NCI-H2081 treated with DMSO at 0.1 percent for 48 hours (cell line): Measurements from ENCODE around the gene CHRNA7.
"Not testable (repeated sequence)": the region's sequence is repeated elsewhere in the genome, so short reads cannot be mapped to it uniquely, and the experiment has no call there.

Source experiments
- DNase-seq: peaks from one replicate; lab custom pipeline; 2025; lab: John Stamatoyannopoulos, UW

CHRNA7 gene

DNA sequence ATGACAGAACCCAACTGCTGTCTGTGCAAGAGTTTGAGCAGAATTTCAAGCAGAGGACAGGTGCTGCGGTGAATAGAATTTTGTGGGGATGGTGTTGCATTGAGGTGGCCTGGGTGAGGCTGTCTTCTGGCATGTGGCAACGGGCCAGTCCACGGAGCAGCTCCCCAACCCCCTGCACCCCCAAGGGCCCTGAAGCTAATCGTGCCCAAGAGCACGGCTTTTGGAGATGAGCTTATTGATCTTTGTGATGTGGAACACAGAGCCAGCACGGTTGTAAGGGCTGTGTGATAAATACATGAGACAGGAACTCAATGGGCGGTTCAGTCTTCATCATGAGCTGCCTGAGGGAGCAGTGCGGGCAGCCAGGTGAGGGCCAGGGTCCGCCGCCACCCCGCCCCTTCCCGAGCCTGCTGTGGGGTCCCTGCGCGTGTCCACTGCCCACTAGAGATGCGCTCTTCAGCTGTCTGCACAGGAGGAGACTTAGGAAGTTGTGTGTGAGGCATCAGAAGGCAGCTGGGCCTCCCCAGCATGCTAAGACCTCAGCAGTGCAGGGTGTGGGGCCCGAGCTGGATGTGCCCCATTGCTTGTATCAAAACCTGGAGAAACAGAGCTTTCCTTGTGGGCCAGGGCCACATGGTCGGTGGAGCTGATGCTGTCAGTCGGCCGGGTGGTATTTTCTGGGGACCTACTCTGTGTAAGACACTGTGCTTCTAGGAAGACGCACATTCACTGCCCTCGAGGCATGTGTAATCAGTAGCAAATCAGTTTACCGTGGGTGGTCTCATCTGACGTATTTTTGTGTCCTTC lies 90.5 kb downstream of the CHRNA7 start:
- no peak for DNase-seq

DNA sequence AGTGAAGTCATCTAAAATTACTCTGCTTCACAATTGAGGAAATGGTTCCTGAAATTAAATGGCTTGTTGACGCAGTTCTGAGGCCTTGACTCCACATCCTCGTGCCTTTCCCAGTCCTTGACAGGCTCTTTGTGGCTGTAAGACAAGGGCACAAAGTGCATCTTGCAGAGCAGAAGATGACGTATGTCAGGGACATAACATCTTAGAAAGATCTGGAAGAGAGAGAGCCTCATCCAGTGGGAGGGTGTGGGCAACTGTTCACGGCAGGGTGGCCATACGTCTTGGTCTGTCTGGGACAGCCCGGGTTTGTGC lies 91.0 kb downstream of the CHRNA7 start:
- DNase-seq, result no peak

DNA sequence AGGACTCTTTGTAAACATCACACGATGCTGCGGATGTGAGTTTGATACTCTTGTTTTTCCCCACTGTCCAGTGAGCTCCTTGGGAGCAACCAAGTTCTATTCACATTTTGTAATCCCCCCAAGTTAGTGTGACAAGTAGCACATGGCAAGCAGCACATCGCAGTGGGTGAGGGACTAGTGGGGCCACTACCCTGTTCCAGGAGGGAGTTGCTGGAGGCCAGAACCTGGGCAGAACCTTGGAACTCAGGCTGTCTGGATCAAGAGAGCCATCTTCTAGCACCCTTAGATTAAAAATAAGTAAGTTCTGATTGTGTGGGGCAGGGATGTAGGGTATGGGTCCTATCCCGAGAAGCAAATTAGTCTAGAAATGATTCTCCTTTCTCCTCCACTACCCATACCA lies 91.7 kb downstream of the CHRNA7 start:
- no peak for DNase-seq

DNA sequence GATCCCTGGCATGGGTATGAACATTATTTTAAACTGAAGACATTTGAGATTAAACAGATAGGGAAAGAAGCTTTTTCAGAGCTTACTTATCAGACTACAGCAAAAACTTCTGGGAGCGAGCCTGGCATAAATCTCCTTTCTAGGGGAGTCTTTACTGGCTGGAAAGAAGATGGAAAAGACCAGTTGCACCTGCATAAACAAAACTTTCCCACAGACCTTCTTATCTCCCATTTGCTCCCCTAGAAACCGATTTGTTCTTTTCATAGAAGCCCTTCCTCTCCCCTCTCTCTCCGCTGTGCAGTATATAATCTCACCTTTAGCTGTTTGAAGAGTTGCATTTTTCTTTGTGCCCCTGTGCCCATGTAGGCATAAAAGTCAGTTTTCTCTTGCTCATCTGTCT lies 93.2 kb downstream of the CHRNA7 start:
- DNase-seq, result no peak

DNA sequence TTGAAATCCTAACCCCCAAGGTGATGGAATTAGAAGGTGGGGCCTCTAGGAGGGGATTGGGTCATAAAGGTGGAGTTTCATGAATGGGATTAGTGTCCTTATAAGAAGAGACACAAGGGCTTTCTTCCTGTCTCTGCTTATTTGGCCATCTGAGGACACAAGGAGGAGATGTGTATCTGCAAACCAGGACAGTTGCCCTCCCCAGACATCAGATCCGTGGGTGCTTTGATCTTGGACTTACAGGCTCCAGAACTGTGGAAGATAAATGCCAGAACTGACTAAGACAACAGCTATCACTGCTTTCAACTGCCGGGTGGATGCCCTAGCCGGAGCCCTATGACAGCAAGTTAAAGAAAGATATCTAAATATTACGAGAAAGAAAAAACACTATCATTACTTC lies 94.4 kb downstream of the CHRNA7 start:
- DNase-seq, result no peak

DNA sequence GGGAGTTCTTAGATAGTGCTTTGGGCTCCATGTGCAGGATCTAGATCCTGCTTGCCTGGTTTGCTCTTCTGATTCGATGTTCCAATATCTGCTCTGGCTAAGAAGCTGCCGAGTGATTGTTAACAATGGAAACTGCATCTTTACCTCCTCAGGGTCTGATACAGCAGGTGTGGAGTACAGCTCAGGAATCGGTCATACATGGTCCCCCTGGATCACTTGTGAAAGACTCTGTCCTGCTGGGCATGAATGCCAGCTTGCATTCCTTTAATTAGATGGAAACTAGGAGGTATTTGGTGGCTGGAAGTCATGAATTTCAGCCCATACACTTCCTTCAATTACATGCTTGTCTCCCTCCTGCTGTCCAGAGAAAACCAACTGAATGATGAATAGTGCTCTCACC lies 95.3 kb downstream of the CHRNA7 start:
- DNase-seq, result no peak

DNA sequence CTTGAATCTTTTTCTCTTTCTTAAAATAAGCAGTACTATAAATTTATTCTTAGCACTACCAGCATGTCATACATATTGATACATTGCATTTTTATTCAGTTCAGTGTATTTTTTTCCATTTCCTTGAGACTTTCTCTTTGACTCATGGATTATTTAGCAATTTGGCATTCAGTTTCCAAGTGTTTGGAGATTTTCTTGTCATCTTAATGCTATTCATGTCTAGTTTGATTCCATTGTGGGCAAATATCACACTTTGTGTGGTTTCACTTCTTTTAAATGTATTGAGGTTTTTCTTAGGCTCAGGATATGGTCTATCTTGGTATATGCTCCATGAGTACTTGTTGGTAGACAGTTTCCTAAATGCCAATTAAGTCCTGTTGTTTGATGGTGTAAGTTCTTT lies 99.5 kb downstream of the CHRNA7 start:
- DNase-seq, result no peak

DNA sequence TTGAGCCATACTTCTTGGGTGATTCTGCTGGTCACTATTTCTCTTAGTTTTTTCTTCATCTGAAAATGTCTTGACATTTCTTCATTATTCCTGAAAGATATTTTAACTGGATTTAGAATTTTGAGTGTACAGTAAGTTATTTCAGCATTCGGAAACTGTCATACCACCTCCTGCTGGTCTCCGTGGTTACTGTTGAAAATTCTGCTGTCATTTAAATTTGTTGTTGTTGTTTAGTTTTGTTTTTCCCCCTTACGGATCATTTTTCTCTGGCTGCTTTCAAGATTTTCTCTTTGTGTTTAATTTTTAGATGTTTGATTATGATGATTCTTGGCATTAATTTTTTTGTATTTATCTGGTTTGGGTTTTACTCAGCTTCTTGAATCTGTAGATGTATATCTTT lies 100.5 kb downstream of the CHRNA7 start:
- no peak for DNase-seq

DNA sequence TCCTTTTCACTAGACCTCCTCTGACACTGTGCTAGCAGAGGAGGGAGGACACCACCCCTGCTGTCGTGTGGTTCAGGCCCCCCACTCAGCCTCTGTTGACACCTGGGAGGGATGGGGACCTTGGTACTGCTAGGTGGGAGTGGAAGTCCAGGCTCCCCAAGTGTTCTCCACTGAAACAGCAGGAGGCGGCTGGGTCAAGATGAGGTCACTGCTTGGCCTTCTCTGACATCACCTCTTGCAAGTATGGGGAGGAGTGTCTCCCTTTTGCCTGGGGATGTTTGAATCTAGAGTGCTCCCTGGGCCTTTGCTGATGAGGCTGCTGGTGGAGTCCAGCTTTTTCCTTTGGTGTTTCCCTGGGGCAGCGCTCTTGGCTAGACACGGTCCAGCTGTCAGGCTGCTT lies 101.5 kb downstream of the CHRNA7 start:
- DNase-seq, result no peak

DNA sequence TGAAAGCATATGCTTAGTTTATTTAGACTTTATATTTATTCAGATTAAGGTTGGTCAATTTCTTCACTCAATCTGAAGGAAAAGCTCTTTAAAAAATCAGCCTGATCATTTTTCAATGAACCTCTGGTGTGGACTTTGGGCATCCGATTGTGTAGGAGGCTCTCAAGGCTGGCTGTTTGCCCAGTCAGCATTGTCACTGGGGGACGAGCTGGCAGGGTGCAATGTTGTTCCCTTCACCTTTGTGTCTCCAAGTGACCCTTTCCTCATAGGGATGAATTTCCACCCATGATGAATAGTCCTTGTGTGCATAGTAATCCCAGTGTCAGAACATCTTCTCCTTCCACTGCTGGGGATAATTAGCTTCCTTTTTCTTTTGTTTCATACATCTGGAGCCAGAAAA lies 102.5 kb downstream of the CHRNA7 start:
- DNase-seq, result no peak

DNA sequence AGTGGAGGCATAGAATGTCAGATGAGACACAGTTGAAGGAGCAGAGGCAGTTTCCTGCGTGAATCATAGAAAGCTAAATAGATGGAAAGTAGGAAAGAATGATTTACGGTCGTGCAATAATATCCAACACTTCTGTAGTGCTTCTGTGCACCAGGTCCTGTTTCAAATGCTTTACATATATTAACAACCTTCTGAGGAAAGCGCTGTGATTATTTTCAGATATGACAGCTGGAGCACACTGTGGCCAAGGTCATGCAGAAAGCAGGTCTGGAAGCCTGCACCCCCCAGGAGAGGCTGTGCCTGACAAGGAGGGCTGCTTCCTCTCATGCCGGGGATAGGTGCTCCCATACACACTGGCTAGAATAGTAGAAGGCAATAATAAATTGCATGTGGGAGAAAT lies 104.5 kb downstream of the CHRNA7 start:
- DNase-seq, result no peak

DNA sequence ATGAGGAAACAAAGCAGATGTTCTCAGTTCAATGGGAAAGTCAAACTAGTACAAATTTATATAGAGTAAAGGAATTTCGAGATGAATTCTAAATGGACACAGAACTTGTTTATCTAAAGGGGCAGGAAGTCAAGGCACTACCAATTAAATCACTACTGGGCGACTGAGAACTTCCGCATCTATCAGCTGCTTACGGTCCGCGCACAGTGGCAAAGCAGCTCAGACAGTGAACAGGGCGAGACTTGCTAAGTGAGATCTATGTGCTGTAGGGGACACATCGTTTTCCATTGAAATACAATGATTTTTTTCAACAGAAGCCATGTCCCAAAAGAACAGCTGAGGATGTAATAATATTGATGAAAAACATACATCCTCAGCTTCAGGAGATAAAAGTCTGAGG lies 105.0 kb downstream of the CHRNA7 start:
- no peak for DNase-seq

DNA sequence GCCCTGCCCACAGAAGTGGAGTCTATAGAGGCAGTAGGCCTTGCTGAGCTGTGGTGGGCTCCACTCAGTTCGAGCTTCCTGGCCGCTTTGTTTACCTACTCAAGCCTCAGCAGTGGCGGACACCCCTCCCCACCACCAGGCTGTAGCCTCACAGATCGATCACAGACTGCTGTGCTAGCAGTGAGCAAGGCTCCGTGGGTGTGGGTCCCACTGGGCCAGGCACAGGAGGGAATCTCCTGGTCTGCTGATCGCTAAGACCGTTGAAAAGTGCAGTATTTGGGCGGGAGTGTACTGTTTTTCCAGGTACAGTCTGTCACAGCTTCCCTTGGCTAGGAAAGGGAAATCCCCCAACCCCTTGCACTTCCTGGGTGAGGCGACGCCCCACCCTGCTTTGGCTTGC lies 115.2 kb downstream of the CHRNA7 start:
- not testable (repeated sequence) for DNase-seq

DNA sequence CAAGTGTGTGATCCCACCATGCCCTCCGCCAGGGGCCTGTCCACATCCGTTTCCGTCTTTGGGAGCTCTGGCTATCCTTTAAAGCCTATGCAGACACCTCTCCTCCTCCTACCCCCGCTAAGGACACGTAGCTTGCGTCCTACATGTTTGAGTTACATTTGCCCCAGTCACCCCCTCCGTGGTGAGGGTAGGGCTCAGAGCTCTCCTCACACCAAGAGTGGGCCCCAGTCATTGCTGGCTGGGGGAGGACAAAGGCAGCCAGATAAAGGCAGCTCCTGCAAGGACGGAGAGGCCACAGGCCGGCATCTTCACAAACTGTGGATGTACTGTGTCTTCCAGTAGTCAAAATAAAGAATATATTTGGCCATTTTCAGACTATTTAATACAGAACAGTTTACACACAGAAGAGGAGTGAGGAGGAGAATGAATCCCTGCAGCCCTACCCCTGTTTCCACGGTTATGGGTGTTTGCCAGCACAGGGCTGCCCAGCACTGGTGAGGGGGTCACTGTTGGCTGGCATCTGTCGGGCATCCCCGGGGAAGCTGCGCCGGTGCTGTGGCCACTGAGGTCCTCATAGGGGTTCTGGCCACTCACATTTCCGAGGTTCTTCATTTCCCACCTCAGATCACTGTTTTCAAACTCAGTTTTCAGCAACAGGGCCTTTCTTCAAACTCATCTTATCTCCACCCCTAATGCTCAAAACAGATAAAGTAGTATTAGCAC lies 118.7 kb downstream of the CHRNA7 start:
- DNase-seq, result no peak

DNA sequence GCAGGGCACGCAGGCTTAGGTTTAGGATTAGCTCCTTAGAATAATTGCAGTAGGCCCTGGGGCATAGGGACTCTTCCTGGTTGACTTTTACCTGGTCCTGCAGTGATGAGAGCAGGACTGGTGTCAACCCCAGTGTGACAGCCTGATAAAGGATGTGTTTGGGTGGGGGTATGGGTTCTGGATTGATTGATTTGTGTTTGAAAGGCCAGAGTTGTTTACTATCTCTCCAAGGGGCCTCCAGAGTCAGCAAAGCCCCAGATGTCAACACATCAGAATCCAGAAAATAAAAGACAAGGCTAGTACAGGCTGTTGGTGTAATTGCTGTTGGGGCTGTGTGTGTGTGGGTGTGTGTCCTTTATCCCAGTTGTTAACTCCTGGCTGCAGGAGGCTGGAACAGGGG lies 122.3 kb downstream of the CHRNA7 start:
- no peak for DNase-seq

DNA sequence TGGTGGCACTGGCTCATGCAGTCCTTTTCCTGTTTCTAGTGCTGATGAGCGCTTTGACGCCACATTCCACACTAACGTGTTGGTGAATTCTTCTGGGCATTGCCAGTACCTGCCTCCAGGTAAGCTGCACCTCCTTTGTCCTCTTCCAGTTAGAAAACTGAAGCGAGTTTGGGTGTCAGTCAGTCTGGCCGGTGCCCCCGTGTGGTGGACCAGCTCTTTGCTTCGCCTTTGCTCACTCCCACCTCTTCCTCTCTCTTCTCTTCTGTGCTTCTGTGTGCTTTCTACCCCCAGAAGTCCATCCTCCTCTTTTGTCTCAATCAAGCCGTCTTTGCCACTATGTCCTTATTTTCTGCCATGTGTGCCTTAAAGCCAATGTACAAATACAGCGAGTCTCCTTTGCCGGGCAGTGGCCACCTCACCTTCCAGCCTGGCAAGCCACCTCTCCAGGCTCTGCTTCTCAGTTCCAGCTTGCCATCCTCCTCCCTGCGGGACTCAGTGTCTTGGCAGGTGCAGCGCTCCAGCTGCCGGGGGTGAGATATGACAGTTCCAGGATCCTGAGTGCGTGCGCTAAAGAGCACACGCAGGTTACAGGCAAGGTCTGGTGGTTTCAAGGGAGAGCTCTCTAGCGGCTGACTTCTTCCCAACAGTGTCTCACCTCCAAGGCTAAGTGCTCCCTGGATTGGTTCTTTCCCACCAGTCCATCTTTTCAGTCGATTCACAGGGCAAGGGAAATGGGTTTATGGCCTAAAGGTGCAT lies 123.7 kb downstream of the CHRNA7 start:
- DNase-seq, result not testable (repeated sequence)

DNA sequence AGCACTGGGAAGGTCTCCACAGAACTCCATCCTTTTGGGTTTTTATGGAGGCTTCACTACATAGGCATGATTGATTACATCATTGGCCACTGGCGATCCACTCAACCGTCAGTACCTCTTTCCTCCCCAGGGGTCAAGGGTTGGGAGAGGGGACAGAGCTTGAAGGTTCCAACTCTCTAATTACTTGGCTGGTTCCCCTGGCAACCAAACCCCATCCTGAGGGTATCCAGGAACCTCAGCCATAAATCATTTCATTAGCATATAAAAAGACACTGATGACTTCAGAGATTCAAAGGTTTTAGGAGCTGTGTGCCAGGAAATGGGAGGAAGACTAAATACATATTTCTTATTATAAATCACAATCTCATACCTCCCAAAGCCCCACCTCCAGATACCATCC lies 131.8 kb downstream of the CHRNA7 start:
- DNase-seq, result not testable (repeated sequence)

DNA sequence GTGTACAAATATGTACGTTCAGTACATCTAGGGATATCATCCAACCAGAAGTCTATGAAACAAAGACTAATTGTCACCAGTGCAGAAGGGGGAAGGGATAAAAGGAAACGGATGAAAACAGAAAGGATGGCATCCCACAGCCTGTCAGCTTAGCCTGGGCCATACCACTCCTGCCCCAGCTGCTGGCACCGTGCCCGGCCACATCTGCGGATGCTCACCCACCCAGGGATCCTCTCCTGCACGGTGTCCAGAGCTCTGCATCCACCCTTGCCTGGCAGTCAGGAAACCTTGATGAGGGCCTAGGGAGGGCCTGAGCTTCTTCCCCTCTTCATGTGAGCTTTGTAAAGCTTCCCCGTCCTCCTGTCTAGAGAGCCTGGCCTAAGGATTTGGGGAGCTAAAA lies 133.8 kb downstream of the CHRNA7 start:
- DNase-seq, result not testable (repeated sequence)

DNA sequence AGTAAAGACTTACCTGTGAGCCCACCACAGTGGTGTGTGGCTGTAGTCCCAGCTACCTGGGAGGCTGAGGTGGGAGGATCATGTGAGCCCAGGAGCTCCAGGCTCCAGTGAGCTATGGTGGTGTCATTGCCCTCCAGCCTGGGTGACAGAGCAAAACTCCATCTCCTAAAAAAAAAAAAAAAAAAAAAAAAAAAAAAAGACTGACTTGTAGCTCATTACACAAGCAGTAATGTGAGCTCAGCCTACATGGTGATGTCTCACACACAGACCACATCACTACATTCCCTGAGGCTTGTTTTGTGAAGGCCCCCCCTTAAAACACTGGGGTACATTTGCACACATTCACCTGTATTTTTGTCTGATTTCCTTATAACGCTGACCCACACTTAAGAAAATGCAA lies 134.4 kb downstream of the CHRNA7 start:
- not testable (repeated sequence) for DNase-seq

DNA sequence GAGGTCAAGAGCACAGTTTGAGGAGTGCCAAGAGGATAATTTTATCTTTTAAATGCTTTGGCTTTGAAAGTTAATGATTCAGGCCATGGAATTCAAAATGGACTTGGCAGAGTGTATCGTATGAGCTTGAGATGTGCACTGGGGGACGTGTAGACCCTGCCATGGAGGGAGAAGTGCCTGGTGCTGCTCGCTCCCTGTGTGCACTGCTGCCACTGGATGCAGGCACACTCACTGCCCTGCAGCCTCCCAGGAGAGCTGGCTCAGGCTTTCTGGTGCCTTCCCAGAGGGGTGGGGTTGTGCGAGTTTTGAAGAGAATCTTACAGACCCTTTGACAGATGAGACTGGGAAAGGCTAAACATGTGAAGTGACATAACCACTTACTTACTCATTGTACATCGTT lies 135.5 kb downstream of the CHRNA7 start:
- not testable (repeated sequence) for DNase-seq

DNA sequence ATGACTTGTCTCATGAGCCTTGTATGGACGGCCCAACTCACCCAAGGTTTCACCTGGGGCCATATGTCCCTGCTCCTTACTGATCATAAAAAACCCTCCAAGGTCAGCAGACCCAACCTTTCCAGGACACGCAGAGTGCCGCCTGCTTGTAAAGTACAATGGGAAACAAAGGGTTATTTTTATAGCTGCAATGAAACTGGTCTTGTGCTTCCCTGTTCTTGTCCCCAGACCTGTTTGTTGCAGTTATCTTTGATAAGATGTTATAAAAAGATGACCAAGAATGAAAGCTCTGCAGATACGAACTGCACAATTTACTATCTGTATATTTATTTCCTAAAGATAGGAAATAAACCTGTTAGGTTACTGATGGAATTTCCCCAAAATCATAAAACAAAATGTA lies 136.0 kb downstream of the CHRNA7 start:
- DNase-seq, result not testable (repeated sequence)

DNA sequence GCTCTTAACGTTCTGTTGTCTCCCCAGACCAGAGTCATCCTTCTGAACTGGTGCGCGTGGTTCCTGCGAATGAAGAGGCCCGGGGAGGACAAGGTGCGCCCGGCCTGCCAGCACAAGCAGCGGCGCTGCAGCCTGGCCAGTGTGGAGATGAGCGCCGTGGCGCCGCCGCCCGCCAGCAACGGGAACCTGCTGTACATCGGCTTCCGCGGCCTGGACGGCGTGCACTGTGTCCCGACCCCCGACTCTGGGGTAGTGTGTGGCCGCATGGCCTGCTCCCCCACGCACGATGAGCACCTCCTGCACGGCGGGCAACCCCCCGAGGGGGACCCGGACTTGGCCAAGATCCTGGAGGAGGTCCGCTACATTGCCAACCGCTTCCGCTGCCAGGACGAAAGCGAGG lies 137.6 kb downstream of the CHRNA7 start:
- DNase-seq, result not testable (repeated sequence)

DNA sequence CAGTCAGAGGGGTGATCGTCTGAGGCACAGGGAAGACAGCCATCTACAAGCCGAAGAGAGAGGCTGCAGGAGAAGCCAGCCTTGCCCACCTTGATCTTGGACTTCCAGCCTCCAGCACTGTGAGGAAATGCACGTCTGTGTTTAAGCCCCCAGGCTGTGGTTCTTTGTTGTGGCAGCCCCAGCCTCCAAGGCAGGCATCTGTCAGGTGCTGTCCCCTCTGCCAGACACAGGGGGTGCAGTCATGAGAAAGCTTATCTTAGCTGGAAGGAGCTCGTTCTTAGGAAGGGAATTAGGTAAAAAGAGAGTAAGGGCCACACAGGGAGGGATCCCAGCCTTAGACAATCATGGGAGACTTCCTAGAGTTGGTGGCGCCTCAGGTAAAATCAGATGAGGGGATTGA lies 150.3 kb downstream of the CHRNA7 start:
- not testable (repeated sequence) for DNase-seq
